Measurements from ENCODE around the gene HECTD2. TPM values are rescaled to one million over a fixed set of nuclear protein-coding genes. Genes with fewer than 3 reads are reported as not detected.

HECTD2 gene
- total and polyA plus RNA-seq, 2 of the 8 experiments (the other 6 are each of a cell fraction or from before 2014, with no cell fraction given) = 5.7 to 11.9 TPM

- TF ChIP-seq GABPA (IDR thresholded peaks at IDR 0.05; ENCODE audit: borderline replicate concordance, insufficient read depth, low read length) (no peak), CHD7 (IDR thresholded peaks at IDR 0.05; ENCODE audit: insufficient replicate concordance, low read length) (no peak), TCF12 (IDR thresholded peaks at IDR 0.05; ENCODE audit: low read depth, low read length) (no peak)
Observed at GRCh38 chr10:91360461-91360860, 49.7 kb upstream of the HECTD2 start (continued).

All from H1 (cell line).